BE2C (cell line): ENCODE data around the gene HAT1.

ENCODE experiments used
- DNase-seq: peaks from one replicate; pipeline ENCODE4 v3.0.0-alpha.2; 2020
- H3K27me3 ChIP-seq: fragments of 250-450 bp; sonication (Bioruptor Pico); 2 replicates; pipeline ENCODE4 v1.5.1; 2020; ENCODE audit warnings: mild to moderate bottlenecking
- H3K36me3 ChIP-seq: fragments of 250-450 bp; sonication (Bioruptor Pico); 2 replicates; pipeline ENCODE4 v1.5.1; 2020; ENCODE audit warnings: mild to moderate bottlenecking
- H3K4me1 ChIP-seq: fragments of 250-450 bp; sonication (Bioruptor Pico); 2 replicates; pipeline ENCODE4 v1.5.1; 2020
- H3K4me3 ChIP-seq: 2 replicates; pipeline ENCODE4 v1.5.1; 2011; ENCODE audit warnings: low read depth, low read length
- H3K9me3 ChIP-seq: fragments of 250-450 bp; sonication (Bioruptor Pico); 2 replicates; pipeline ENCODE4 v1.5.1; 2020
- TF ChIP-seq, protein P1 (sequence below): IDR thresholded peaks from 2 replicates; pipeline ENCODE4 v1.5.1; 2012; ENCODE audit warnings: mild to moderate bottlenecking, low read depth, low read length

HAT1 gene

GRCh38 chr2:171999604-172000469 is 77.6 kb downstream of the HAT1 start, which contains the start of gene METAP1D:
TSS of gene METAP1D (plus strand) at chr2:171999953. CDS start at chr2:171999970, 17 bp downstream.
- Histone ChIP-seq H3K4me1 (no peaks in the 10 kb centered on the region), H3K4me3 (peak within 1 kb of the TSS; percentile 75), H3K27me3 (no peaks in the 10 kb centered on the region), H3K9me3 (no peaks in the 10 kb centered on the region), H3K36me3 (no peaks in the 10 kb centered on the region)
- DNase-seq, result peak; percentile 91
- TF ChIP-seq, protein P1, sequence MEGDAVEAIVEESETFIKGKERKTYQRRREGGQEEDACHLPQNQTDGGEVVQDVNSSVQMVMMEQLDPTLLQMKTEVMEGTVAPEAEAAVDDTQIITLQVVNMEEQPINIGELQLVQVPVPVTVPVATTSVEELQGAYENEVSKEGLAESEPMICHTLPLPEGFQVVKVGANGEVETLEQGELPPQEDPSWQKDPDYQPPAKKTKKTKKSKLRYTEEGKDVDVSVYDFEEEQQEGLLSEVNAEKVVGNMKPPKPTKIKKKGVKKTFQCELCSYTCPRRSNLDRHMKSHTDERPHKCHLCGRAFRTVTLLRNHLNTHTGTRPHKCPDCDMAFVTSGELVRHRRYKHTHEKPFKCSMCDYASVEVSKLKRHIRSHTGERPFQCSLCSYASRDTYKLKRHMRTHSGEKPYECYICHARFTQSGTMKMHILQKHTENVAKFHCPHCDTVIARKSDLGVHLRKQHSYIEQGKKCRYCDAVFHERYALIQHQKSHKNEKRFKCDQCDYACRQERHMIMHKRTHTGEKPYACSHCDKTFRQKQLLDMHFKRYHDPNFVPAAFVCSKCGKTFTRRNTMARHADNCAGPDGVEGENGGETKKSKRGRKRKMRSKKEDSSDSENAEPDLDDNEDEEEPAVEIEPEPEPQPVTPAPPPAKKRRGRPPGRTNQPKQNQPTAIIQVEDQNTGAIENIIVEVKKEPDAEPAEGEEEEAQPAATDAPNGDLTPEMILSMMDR, result no peak

GRCh38 chr2:172000696-172001361 is 78.6 kb downstream of the HAT1 start:
- no peaks in the 10 kb centered on the region for H3K4me1 ChIP-seq
- no peaks in the 10 kb centered on the region for H3K36me3 ChIP-seq
- DNase-seq, result no peak
- TF ChIP-seq, protein P1, result no peak
- no peaks in the 10 kb centered on the region for H3K9me3 ChIP-seq
- no peaks in the 10 kb centered on the region for H3K27me3 ChIP-seq
- peak overlapping the region; percentile 75 for H3K4me3 ChIP-seq

- Histone ChIP-seq H3K27me3 (no peaks in the 10 kb centered on the region), H3K9me3 (no peaks in the 10 kb centered on the region), H3K4me1 (no peaks in the 10 kb centered on the region), H3K36me3 (no peaks in the 10 kb centered on the region), H3K4me3 (no peak overlapping the region)
- no peak for DNase-seq
- TF ChIP-seq, protein P1, result no peak
These were observed 85.1 kb downstream of the HAT1 start for GRCh38 chr2:172007372-172007771.

GRCh38 chr2:172009823-172010222 is 87.6 kb downstream of the HAT1 start:
- TF ChIP-seq, protein P1, result no peak
- Histone ChIP-seq H3K9me3 (no peaks in the 10 kb centered on the region), H3K4me3 (no peak overlapping the region), H3K4me1 (no peaks in the 10 kb centered on the region), H3K36me3 (no peaks in the 10 kb centered on the region), H3K27me3 (no peaks in the 10 kb centered on the region)
- no peak for DNase-seq

GRCh38 chr2:172011812-172012575 is 89.7 kb downstream of the HAT1 start:
- TF ChIP-seq, protein P1, result no peak
- DNase-seq, result no peak
- Histone ChIP-seq H3K36me3 (no peaks in the 10 kb centered on the region), H3K4me3 (no peak overlapping the region), H3K9me3 (no peaks in the 10 kb centered on the region), H3K4me1 (no peaks in the 10 kb centered on the region), H3K27me3 (no peaks in the 10 kb centered on the region)
